HG03469 (cell line): ENCODE measurements around the gene UBE2D3.

Source experiments
- ATAC-seq: cut with Tn5 transposase; IDR thresholded peaks from one replicate; pipeline ENCODE4 v1.9.1; 2021; ENCODE audit warnings: mild to moderate bottlenecking, moderate library complexity, moderate number of reproducible peaks; ENCODE audit not compliant: unreplicated experiment

UBE2D3 gene

GRCh38 chr4:102758241-102759160 is 68.8 kb downstream of the UBE2D3 start:
- ATAC-seq = no peak

DNA sequence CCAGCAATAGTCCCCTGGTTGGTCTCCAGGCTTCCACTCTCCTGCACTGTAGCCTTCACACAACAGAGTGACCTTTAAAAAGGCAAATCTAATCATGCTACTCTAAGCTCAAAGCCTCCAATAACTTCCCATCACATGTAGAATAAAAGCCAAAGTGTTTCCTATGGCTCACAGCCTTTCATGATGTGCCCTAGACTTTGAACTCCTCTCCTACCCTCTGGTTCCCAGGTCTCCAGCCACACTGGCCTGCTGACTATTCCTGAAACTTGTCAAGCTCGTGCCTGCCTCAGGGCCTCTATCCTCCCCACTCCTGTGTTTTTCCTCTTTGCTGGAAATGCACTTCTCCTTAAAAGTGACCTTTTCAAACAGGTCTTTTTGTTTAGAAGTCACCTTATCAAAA is 69.7 kb downstream of the UBE2D3 start:
- ATAC-seq = no peak

- ATAC-seq = no peak
Measured at GRCh38 chr4:102754044-102754443, 73.3 kb downstream of the UBE2D3 start.

DNA sequence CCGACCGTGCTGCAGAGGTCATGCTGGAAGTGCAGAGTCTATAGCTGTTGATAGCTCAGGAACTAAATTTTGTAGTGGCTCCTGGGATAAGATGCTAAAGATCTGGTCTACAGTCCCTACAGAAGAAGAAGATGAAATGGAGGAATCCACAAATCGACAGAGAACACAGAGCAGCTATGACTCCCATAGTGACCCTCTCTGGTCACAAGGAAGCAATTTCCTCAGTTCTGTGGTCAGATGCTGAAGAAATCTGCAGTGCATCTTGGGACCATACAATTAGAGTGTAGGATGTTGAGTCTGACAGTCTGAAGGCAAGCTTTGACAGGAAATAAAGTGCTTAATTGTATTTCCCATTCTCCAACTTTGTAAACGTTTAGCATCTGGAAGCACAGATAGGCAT is 75.4 kb downstream of the UBE2D3 start:
- ATAC-seq = no peak
